M059J (cell line): Measurements from ENCODE around the gene SCARF2. TPM values are rescaled to one million over a fixed set of nuclear protein-coding genes. Genes with fewer than 3 reads are reported as not detected.
"Not testable (repeated sequence)": the region's sequence is repeated elsewhere in the genome, so short reads cannot be mapped to it uniquely, and the experiment has no call there.

Experiments used
- DNase-seq: peaks from one replicate; pipeline ENCODE4 v3.0.0-alpha.2; 2012; ENCODE audit warnings: low read depth
- total RNA-seq: library from RNA; depleted of rRNA; stranded (reverse); fragments of >200 nt; shearing (Covaris generic); gene quantifications from 2 replicates; pipeline ENCODE4 v1.2.3, GENCODE V29; 2014; rRNA removed

SCARF2 gene
- total RNA-seq, 1 experiment from 2014 or later: 24.3 TPM

- peak; percentile 88 for DNase-seq
These were observed 43.7 kb downstream of the SCARF2 start, which contains the start of gene ZNF74 for GRCh38 chr22:20393705-20394476. Gene ZNF74 (plus strand): TSS chr22:20394151. CDS start chr22:20394629, 478 bp downstream.

- no peak for DNase-seq
These were observed 44.5 kb downstream of the SCARF2 start for GRCh38 chr22:20392983-20393704.

DNA sequence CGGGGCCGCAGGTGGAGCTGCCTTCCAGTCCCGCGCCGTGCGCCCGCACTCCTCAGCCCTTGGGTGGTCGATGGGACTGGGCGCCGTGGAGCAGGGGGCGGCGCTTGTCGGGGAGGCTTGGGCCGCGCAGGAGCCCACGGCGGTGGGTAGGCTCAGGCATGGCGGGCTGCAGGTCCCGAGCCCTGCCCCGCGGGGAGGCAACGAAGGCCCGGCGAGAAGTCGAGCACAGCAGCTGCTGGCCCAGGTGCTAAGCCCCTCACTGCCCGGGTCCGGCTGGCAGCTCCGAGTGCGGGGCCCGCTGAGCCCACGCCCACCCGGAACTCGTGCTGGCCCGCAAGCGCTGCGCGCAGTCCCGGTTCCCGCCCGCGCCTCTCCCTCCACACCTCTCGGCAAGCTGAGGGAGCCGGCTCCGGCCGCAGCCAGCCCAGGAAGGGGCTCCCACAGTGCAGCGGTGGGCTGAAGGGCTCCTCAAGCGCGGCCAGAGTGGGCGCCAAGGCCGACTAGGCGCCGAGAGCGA, 45.2 kb downstream of the SCARF2 start:
- DNase-seq: not testable (repeated sequence)

DNA sequence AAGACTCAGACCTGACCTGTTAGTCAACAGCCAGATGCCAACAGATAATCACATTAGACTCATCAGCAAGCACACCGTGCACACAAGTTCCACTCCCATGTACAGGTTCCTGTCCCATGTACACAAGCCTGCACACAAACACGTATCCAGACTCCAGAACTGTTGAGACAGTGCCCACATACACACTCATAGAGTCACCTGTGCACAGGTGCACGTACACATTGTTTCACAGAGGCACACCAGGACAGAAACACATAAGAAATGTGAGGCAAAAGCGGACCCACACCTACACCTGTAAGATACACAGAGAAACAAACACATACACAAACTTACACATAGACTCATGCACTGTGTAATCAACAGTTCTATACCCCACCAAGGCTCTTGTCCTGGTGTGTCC, 46.4 kb downstream of the SCARF2 start:
- DNase-seq: no peak

GRCh38 chr22:20390394-20390907, 47.2 kb downstream of the SCARF2 start:
- DNase-seq: no peak

DNA sequence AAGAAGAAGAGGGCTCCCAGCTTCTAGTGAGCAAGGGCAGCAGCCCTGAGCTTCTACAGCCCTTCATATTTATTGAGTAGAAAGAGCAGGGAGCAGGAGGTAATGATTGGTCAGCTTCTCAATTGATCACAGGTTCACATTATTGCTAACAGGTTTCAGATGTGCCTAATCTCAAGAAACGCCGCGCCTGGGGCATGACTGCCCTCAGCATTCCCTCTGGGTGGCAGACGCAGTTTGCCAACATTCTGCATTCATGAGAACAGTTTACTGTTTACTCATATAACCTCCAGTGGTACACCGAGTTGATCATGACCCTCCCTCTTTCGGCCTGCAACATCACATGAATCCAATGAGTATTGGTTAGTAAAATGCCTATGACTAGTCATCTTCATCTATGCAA, 48.3 kb downstream of the SCARF2 start:
- no peak for DNase-seq

GRCh38 chr22:20388200-20388599, 49.4 kb downstream of the SCARF2 start:
- no peak for DNase-seq

DNA sequence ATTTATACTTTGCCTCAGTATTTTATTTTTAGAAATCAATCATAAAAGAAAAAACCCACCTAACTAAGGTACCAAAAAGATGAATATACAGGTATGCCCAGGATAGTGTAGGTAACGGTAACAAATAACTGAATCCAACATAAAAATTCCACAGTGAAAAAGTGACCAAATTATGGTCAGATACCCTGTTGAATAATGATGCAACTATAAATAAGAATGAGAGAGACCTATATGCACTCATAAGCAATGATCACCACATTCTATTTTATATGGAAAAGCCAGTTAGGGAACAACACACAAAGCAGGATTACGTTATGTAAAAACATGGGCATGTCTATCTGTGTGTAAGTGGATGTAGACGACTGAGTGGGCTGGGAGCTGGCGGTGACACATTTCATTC, 50.7 kb downstream of the SCARF2 start:
- DNase-seq: no peak

DNA sequence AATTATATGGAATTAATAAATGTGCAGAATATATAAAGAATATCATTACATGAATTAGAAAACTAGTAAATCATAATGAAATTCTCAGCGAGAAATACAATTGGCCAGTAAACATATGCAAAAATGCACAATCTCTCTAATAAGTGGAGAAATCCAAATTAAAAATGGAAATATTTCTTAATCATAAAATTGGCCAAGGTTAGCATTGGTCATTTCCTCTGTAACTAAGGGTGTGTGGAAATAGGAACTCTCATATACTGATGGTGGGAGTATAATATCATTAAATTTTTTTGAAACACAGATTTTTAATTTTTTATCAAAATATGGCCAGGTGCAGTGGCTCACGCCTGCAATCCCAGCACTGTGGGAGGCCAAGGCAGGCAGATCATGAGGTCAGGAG, 51.3 kb downstream of the SCARF2 start:
- no peak for DNase-seq

- DNase-seq: no peak
These were observed 52.8 kb downstream of the SCARF2 start for GRCh38 chr22:20384865-20385264.

DNA sequence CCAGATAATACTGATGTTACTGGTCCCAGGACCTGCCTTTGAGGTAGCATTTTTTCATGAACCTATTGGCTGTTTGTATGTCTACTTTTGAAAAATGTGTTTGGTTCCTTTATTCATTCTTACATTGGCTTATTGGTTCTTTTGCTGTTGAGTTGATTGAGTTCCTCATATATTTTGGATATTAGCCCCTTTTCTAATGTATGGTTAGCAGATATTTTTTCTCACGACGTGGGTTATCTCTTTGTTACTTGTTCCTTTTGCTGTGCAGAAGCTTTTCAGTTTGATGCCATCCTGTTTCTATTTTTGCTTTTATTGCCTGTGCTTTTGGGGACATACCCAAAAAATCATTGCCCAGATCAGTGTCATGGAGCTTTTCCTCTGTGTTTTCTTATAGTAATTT, 53.5 kb downstream of the SCARF2 start:
- DNase-seq: no peak

DNA sequence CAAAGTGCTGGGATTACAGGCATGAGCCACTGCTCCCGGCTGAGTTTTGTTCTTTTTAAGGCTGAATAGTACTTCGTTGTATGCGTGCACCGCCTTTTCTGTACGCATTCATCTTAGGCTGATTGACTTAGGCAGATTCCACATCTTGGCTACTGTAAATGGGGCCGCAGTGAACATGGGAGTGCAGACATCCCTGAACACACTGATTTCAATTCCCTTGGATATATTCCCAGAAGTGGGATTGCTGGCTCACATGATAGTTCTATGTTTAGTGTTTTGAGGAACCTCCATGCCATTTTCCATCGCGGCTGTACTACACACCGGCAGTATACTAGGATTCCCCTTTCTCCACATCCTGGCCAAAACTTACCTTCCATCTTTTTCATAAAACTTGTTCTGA, 54.1 kb downstream of the SCARF2 start:
- DNase-seq: no peak

DNA sequence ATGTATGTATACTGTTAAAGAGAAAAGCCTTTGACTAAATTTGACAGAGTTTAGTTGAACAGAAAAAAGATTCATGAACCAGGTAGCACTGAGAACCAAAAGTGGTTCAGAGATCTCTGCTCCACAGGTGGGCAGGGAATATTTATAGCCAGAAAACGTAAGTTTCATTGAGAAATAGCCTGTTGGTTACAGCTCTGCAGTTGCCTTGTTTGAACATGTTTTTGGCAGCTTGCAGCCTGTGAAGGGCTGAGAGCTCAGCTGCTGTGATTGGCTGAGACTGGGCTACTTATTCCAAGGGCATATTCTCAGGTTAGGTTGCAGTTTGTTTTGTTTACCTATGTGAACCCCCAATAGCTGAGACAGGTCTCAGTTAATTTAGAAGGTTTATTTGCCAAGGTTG, 57.1 kb downstream of the SCARF2 start:
- no peak for DNase-seq

DNA sequence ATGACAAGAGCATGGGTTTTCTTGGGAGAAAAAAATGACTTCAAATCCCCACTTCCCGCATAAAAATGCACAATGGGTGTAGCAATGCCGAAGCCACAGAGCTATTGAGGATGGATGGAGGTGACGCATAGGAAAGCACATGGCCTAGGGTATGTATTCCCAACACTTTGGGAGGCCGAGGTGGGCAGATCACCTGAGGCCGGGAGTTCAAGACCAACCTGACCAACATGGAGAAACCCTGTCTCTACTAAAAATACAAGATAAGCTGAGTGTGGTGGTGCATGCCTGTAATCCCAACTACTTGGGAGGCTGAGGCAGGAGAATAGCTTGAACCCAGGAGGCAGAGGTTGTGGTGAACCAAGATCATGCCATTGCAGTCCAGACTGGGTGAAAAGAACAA, 58.9 kb downstream of the SCARF2 start:
- DNase-seq: not testable (repeated sequence)

GRCh38 chr22:20378110-20378509, 59.5 kb downstream of the SCARF2 start:
- DNase-seq: no peak

DNA sequence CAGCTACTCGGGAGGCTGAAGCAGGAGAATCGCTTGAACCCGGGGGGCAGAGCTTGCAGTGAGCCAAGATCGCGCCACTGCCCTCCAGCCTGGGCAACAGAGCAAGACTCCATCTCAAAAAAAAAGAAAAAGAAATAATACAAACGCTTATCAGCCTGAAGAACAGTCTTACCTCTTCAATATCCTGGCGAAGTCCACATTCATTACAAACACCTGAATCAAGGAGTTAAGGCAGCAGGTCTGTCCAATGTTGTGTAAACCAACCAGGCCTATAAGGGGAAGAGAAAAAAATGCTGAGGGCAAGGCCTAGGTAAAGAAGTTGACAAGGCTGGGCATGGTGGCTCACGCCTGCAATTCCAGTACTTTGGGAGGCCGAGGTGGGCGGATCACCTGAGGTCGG, 60.6 kb downstream of the SCARF2 start:
- DNase-seq: not testable (repeated sequence)

DNA sequence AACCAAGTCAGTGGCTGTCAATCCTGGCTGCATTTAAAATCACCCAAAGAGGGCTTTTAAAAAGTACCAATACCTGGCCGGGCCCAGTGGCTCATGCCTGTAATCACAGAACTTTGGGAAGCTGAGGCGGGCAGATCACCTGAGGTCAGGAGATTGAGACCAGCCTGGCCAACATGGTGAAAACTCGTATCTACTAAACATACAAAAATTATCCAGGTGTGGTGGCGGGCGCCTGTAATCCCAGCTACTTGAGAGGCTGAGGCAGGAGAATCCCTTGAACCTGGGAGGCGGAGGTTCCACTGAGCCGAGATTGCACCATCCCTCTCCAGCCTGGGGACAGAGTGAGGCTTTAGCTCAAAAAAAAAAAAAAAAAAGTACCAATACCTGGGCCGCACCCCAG, 61.3 kb downstream of the SCARF2 start:
- not testable (repeated sequence) for DNase-seq

Other genes with a start within 250 kb of the SCARF2 start
- gene RTN4R, start 169.5 kb downstream of the SCARF2 start, total RNA-seq: 1.7 and 2.4 TPM in 2 replicates
- gene DGCR6L, start 117.8 kb downstream of the SCARF2 start, total RNA-seq: 52.1 and 52.2 TPM in 2 replicates
- 4.6 and 8.3 TPM in 2 replicates for gene ZNF74, start 43.7 kb downstream of the SCARF2 start, total RNA-seq
- 17.5 and 21.2 TPM in 2 replicates for gene KLHL22, start 58.0 kb upstream of the SCARF2 start, total RNA-seq
- gene MED15, start 69.8 kb upstream of the SCARF2 start, total RNA-seq: 22.3 and 27.9 TPM in 2 replicates